PFSK-1 (cell line): ENCODE results near the gene PSPC1.

Experiments used
- FOXP2 ChIP-seq: optimal IDR thresholded peaks from 2 replicates; pipeline ENCODE3; 2011; ENCODE audit warnings: borderline replicate concordance, control low read depth, inconsistent platforms; ENCODE audit not compliant: insufficient read depth; ENCODE audit errors: extremely low read length, extremely low read depth
- POLR2AphosphoS5 ChIP-seq: IDR thresholded peaks from 2 replicates; pipeline ENCODE4 v1.6.1; 2012; ENCODE audit warnings: low read depth, mild to moderate bottlenecking, control low read depth, low read length, moderate library complexity
- TAF1 ChIP-seq: IDR thresholded peaks from 2 replicates; pipeline ENCODE4 v1.6.1; 2012; ENCODE audit warnings: low read length, control low read depth, borderline replicate concordance; ENCODE audit not compliant: insufficient read depth

DNA sequence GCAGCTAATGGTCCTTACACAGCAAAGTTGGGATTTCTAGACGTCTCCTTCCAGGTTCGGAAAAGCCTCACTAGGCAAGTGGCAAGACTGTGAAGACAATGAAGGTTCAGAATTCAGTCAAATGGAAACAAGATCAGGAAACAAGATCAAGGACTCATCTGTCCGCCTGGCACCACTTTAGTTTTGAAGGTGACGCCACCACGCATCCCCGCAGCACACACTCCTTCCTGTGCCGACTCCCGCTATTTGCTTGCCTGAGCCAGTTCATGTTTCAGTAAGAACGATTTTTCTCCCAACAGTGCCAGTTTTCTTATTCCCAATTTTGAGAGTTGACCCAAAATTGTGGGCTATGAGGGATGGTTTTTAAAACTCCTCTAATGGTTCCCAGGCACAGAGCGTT lies 107.8 kb downstream of the PSPC1 start:
- TF ChIP-seq FOXP2 (no peak), TAF1 (no peak), POLR2AphosphoS5 (no peak)
